Activated CD4-positive, CD25-positive, alpha-beta regulatory T cell (primary cell): Measurements from ENCODE around the gene TMEM161B.
A peak's percentile ranks its signal among the peaks of the same experiment; 100 is the strongest.
"Not testable (repeated sequence)": the region's sequence is repeated elsewhere in the genome, so short reads cannot be mapped to it uniquely, and the experiment has no call there.

Source experiments
- DNase-seq, 4 experiments: peaks; one replicate each; lab custom pipeline; 2025; lab: John Stamatoyannopoulos, UW

The TMEM161B gene

DNA sequence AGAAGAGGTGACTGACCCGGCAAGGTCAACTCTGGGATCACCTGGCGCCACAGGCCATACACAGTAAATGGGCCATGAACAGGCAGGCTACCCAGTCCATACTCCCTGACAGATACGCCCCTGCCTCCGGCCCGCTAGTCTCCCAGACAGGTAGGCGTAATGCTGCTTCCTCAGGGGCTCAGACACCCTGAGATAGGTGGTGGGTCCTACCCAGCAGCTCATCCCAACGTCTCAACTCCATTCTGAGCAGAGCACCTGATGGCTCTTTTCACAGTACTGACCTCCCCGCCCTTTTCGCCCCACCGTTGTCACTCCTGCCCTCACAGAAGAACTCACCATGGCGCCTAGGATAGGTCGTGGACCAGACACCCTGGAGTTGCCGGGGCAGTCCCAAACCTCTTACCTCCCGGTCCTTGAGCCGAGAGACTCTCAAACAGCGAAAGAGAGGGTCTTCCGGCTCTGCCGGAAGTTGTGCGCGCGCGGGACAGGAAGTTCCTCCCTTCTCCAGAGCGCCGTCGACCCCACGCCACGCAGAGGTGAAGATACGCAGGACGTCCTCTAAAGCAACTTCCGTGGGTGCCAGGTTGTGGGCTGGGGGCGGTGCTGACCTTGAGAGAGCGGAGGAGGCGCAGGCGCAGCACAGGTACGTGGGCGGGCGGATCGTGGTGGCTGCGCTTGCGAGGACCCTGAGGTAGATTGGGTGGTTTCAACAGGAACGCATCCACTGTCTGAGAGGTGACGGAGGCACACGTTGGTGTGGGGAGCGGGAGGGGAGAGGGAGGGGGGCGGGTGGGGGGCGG, at the start of gene TMEM161B:
TSS of gene TMEM161B (minus strand) at position 461 of the 800 bp plus-strand sequence. CDS start at position 339, 122 bp downstream.
- DNase-seq, result peak; percentile 84 to 93 (median 90)

DNA sequence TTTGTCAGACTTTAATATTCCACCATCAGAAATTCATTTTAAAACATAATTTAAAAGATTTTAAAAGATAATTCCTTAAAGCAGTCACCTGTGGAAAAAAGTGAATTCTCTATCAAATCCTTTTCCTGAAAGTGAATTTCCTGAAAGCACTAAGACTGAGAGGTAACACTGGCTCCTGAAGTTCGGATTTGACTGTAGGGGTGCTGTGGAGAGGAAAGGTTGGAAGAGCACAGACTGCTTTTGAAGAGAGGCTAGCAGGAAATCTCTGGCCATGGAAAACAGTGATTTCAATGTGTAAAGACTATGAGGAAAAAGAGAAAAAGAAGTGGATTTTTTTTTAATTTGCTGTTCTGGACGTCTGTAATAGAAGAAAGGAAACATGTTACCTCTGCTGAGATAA, 35.7 kb upstream of the TMEM161B start:
- DNase-seq, result no peak

GRCh38 chr5:88298425-88298824, 29.8 kb upstream of the TMEM161B start:
- no peak for DNase-seq

DNA sequence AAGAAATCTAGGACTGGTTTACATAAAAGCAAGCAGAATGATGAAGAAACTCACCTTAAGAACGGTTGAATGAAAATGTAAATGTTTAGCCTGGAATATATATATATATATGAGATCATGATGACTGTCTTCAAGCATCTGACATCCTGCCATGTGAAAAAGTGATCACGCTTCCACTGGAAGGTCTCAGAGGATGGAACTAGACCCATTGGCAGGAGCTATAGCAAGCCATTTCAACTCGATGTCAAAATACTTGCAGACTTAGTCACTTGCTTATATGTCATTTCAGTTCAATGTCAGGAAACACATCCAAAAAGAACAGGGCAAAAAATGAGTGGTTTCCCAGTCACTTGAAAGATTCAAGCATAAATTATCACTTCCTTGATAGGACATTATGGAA, 22.2 kb upstream of the TMEM161B start:
- DNase-seq, result no peak

DNA sequence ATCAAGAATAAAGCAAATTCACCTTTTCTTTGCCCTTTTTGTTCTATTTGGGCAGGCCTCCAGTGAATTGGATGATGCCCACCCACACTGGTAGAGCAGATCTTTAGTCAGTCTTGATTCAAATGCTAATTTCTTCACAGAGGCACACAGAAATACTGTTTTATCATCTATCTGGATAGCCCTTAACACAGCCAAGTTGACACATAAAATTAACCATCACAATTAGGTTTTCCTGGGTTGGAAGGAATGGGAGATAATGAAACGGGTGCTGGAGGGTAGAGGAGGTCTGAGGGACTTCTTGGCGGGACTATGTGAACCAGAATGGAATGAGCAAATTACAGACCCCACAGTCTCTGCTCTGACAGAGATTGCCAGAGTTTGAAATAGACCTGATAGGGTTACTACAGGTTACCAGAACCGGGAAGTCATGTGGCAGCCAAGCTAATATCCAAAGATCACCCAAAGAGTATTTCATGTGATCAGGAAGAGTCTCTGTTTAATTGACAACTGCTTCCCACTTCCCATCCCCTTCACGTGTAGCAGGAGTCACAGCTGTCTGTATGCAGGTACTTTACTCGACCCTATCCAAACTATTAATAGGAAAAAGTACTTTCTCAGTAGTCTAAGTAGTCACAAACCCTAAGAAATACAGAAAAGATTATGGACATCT, 20.0 kb upstream of the TMEM161B start:
- no peak for DNase-seq

DNA sequence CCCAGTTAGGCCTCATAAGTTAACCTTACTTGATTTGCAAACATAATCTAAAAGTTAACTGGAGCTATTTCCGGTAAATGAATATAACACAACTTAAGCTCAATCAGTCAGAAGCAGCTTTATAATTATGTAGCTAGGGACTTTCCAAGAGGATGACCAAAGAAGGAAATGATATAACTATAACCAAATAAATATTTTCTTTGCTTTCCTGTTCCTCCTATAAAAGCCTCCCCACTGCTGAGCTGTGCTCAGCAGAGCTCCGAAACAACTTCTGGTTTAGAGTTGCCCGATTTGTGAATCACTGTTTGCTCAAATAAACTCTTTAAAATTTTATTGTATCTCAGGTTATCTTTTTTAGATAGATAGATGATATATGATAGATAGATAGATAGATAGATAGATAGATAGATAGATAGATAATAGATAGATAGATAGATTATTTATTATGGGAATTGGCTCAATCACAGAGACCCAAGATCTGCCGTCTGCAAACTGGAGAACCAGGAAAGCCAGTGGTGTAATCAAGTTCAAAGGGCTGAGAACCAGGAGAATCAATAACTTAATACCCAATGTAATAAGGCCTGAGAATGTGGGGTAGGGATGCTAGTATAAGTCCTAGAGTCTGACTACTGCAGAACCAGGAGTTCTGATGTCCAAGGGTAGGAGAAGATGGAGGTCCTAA, 19.3 kb upstream of the TMEM161B start:
- no peak for DNase-seq

DNA sequence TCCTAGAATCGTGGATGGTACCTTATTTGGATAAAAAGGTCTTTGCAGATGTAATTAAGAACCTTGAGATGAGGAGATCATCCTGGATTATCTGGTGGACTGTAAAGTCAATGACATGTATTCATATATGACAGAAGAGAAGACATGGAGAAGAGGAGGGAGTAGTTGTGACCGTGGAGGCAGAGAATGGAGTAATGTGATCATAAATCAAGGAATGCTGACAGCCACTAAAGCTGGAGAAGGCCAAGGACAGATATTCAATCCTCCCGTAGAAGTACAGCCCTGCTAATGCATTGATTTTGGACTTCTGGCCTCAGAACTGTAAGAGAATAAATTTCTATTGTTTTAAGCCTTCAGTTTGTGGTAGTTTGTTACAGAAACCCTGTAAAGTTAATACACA, 18.7 kb upstream of the TMEM161B start:
- no peak for DNase-seq

DNA sequence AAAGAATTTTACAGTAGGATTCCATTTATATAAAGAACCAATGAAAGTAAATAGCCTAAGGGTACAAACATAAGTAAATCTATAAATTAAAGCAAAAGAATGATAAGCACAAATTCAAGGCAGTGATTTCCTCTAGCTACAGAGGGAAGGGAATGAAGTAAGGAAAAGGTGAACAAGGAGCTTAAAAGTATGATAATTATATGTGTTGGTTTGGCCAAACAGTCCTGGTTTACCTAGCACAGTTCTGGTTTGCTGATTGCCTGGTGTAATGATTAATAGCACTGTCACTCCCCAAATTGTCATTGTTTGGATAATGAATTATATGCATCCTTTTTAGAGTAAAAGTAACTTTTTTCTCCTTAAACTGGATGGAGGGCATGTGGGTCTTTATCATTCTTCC, 15.0 kb upstream of the TMEM161B start:
- DNase-seq, result no peak

DNA sequence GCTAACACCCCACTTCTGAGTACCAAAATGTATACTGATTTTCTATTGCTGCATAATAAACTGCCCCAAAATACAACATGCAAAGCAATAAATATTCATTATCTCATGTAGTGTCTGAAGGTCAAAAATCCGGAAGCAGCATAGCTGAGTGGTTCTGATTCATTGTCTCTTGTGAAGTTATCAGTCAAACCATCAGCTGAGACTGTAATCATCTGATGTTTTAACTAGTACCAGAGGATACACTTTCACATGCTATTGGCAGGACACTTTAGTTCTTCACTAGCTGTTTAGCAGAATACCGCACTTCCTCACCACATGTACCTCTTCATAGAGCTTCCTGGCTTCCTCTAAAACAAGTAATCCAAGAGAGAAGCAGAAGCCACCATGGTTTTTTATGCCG, 12.7 kb upstream of the TMEM161B start:
- no peak for DNase-seq

DNA sequence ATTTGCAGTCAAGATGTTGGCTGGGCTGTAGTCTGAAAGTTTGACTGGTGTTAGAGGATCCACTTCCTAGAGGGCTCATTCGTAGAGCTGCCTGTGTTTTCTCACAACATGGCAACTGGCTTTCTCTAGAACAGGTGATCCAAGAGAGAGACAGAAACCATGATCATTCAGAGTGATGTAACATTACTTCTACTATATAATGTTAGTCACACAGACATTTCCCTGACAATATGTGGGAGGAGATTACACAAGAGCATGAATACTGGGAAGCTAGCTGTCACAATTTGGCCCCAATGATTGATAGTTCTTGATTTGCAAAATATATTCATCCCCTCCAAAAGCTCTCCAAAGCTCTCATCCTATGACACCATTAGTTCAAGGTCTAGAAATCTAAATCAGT, 10.9 kb upstream of the TMEM161B start:
- DNase-seq, result no peak

GRCh38 chr5:88276378-88276777, 7.7 kb upstream of the TMEM161B start:
- no peak for DNase-seq

DNA sequence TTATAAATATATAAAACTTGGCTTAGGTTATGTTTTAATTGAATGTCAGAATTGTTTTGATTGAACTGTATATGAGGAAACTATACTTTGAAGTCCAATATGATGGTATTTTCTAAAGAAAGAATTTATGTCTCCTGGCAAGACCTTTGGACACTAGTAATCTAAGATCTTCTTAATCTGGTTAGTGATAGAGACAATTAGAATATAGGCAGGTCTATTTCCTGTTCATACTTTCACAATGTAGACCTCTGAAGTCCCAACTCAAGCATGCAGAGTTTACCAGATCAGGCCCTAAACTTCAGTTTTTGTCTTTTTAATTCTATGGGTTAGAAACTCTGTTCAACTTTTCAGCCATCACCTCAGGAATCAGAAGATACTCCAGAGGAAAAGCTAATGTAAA, 6.9 kb upstream of the TMEM161B start:
- no peak for DNase-seq

DNA sequence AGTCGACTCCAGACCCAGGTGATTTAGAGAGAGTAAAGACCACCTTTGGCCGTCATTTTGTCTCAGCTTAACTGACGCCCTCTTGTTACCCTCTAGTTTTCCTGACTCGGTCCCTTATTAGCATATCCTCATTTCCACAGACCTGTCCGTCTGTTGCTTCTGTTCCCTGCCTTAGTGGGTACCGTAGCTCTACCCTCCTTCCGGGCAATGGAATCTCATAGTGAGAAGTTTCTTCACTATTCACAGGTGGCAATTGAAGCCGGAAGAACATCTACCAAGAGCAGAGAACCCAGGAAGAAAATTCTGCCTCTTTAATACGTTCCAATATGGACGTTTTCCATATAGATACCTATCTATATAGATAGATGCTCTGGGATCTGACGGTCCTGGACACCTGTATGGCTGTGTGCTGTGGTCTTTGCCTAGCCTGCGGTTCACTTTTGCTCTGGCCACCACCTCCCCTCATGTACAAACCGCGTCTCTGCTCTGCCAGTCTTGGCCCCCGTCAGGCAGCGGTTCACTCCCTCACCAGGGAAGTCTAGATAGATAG, 652 bp upstream of the TMEM161B start:
- DNase-seq, result no peak

DNA sequence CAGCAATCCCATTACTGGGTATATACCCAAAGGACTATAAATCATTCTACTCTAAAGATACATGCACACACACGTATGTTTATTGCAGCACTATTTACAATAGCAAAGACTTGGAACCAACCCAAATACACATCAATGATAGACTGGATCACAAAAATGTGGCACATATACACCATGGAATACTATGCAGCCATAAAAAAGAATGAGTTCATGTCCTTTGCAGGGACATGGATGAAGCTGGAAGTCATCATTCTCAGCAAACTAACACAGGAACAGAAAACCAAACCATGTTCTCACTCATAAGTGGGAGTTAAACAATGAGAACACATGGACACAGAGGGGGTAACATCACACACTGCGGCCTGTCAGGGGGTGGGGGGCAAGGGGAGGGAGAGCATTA, 4.1 kb downstream of the TMEM161B start:
- DNase-seq, result not testable (repeated sequence)

- no peak for DNase-seq
These were observed 5.3 kb downstream of the TMEM161B start for GRCh38 chr5:88263349-88263748.

GRCh38 chr5:88262116-88262515, 6.5 kb downstream of the TMEM161B start:
- DNase-seq, result no peak

- DNase-seq, result no peak
These were observed 10.0 kb downstream of the TMEM161B start for GRCh38 chr5:88258636-88259035.

- no peak for DNase-seq
These were observed 11.8 kb downstream of the TMEM161B start for GRCh38 chr5:88256872-88257271.

DNA sequence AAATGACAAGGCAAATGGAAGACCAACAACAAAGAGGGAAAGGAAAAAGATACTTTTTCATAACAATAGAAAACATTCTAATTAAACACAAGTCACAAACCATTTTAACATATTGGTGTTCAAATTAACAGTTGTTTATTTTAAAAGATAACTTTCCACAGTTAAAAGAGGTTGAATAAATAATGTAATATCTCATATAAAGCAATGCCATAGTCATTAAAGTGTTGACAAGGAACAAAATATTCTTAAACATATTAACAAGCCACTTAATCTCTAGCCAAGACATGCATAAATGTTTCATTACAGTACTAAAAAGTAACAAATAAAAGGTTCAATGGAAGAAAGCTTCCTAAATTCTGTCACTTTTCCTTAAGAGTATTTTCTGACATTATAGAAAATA, 12.6 kb downstream of the TMEM161B start:
- no peak for DNase-seq

- no peak for DNase-seq
These were observed 14.3 kb downstream of the TMEM161B start for GRCh38 chr5:88254320-88254719.

DNA sequence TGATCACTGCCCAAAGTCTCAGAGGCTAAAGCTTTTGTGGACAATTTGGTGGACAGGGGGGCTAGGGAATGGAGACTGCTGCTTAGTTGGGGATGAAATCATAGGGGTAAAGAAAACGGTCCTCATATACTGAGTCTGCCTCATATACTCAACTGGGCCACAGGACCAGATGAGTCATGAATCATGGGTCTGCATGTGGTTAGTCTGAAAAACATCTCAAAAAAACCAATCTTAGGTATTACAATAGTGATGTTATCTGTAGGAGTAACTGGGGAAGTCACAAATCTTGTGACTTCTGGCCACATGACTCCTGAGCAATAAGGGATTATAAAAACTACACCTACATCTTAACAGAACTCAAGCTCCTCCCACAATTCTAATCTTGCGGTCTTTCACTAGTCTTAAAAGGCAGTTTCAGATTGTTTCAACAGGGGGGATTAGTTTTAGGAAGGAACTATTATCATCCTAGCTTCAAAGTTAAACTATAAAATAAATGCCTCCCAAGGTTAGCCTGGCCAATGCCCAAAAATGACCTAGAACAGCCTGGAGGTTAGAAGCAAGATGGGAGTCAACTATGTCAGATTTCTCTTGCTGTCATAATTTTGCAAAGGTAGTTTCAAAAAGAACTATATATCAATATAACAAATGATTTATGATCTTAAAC, 17.5 kb downstream of the TMEM161B start:
- no peak for DNase-seq

DNA sequence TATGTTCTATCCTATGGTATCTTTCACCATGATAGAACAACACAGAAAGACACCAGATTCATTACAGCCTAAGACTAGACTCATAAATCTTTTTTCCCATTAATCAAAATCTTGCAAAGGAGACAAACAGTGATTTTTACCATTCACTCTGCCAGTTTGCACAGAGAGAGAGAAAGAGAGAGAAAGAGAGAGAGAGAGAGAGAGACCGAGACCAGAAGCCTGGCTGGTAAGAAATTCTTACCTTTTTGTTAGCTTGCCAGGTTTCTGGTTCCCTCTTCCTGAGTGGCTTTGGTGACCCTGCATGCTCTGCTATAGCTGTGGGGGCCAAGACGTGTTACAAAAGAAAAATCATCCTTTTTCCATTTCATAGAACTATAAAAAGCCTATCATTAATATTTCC, 18.6 kb downstream of the TMEM161B start:
- DNase-seq, result no peak
